Measurements from ENCODE around the gene CCND1. TPM values are rescaled to one million over a fixed set of nuclear protein-coding genes. Genes with fewer than 3 reads are reported as not detected.

The CCND1 gene
- total and polyA plus RNA-seq, 9 of the 15 experiments (the other 6 are each of a cell fraction or from before 2014, with no cell fraction given), result 0.04 to 23.3 (median 3.8) TPM

GRCh38 chr11:69647390-69647748 lies 6.4 kb downstream of the CCND1 start (continued):
- no peak for TF ChIP-seq GTF3C2 (IDR thresholded peaks at IDR 0.05; ENCODE audit: borderline replicate concordance, extremely low read depth, insufficient read length)
- no peak for TF ChIP-seq ID3 (CRISPR knock-in tag; IDR thresholded peaks at IDR 0.05)
- no peak for TF ChIP-seq ID3 (tag; IDR thresholded peaks at IDR 0.05)
- TF ChIP-seq HMGN3 (IDR thresholded peaks at IDR 0.05; ENCODE audit: borderline replicate concordance, extremely low read depth, insufficient read length, low read depth, low read length), result no peak

- Histone ChIP-seq H3K27ac (ENCODE audit: extremely low read depth, low read depth, low read length) (no peak overlapping the region), H3K36me3 (ENCODE audit: control insufficient read depth, insufficient read depth, low read length) (no peaks in the 10 kb centered on the region), H3K79me2 (ENCODE audit: control insufficient read depth, insufficient read depth, low read length) (no peaks in the 10 kb centered on the region), H3K4me2 (ENCODE audit: insufficient read depth, low read length) (no peak overlapping the region), H3K9me1 (ENCODE audit: control insufficient read depth, insufficient read depth, low read length) (peaks cover 3% of the 10 kb centered on the region), H3K4me3 (no peak overlapping the region), H4K20me1 (replicated peaks; ENCODE audit: control insufficient read depth, insufficient read depth, low read length) (no peaks in the 10 kb centered on the region; the same call in none of the 2 replicates), H3K27me3 (ENCODE audit: control insufficient read depth in 2 of 2, insufficient read depth in 2 of 2, low read length in 2 of 2) (no peaks in the 10 kb centered on the region), H3K4me1 (replicated peaks in 1 of 2; ENCODE audit: control insufficient read depth in 2 of 2, insufficient read depth in 2 of 2, low read length in 2 of 2) (peaks cover 3 to 58% of the 10 kb centered on the region in 2 experiments; a peak in 4 of 5 replicates), H3K9ac (ENCODE audit: insufficient read depth in 1 of 2, low read depth in 2 of 2, low read length in 2 of 2) (no peak overlapping the region), H3K9me3 (replicated peaks; ENCODE audit: control insufficient read depth, insufficient read depth, low read depth, low read length) (no peaks in the 10 kb centered on the region), H2AFZ (ENCODE audit: low read depth, low read length) (no peak overlapping the region)
- intact Hi-C loops (cut with micrococcal nuclease), result loop anchor here (10.0 kb wide), 3 partner anchors 413 to 1013 kb away; no protein-coding TSS in a partner anchor
- DNase-seq (ENCODE audit: extremely low read depth in 1 of 4, low spot score in 3 of 4) (no peak), FAIRE-seq (no peak), ATAC-seq (no peak)
- no TSS peak for BruUV-seq (replicated peaks)
- WGBS (ENCODE audit: insufficient coverage, low coverage, missing lambda C conversion rate), result 57% methylated on average over 24 of the region's 28 CpGs
- in situ Hi-C loops (cut with MboI), result no loop called here
- TF ChIP-seq ESRRB (CRISPR knock-in tag; IDR thresholded peaks at IDR 0.05; ENCODE audit: borderline replicate concordance) (no peak), POLR2G (IDR thresholded peaks at IDR 0.05; ENCODE audit: low read depth, low read length) (peak; percentile 5; the same call in 1 of the 2 replicates), DIDO1 (tag; IDR thresholded peaks at IDR 0.05; ENCODE audit: low read depth) (no peak)
- ChIA-PET POLR2A (no interaction called here), CTCF (ENCODE audit: low intra/inter-chr PET ratio) (no interaction called here)
Measured at GRCh38 chr11:69647761-69648497, 7.0 kb downstream of the CCND1 start.
